GM19025 (cell line): ENCODE measurements around the gene KRTAP12-4.
"Not testable (repeated sequence)": the region's sequence is repeated elsewhere in the genome, so short reads cannot be mapped to it uniquely, and the experiment has no call there.

Experiments
- ATAC-seq: cut with Tn5 transposase; IDR thresholded peaks from one replicate; pipeline ENCODE4 v1.9.1; 2021; ENCODE audit warnings: mild to moderate bottlenecking, low read depth, moderate library complexity; ENCODE audit not compliant: unreplicated experiment

KRTAP12-4 gene

GRCh38 chr21:44637018-44637850 is 17.2 kb downstream of the KRTAP12-4 start, which contains the start of gene KRTAP10-10:
TSS of gene KRTAP10-10 (plus strand) at chr21:44637356. CDS start at chr21:44637418, 62 bp downstream.
- no peak for ATAC-seq

- ATAC-seq: no peak
Measured at GRCh38 chr21:44636209-44637017, 18.0 kb downstream of the KRTAP12-4 start.

GRCh38 chr21:44632067-44632466 is 22.4 kb downstream of the KRTAP12-4 start:
- no peak for ATAC-seq

GRCh38 chr21:44630440-44630839 is 24.0 kb downstream of the KRTAP12-4 start:
- ATAC-seq: no peak

- no peak for ATAC-seq
Measured at GRCh38 chr21:44628707-44629391, 25.6 kb downstream of the KRTAP12-4 start.

GRCh38 chr21:44627831-44628233 is 26.6 kb downstream of the KRTAP12-4 start:
- ATAC-seq: not testable (repeated sequence)

GRCh38 chr21:44627181-44627822 is 27.2 kb downstream of the KRTAP12-4 start:
- not testable (repeated sequence) for ATAC-seq

- no peak for ATAC-seq
Measured at GRCh38 chr21:44626673-44627143, 27.8 kb downstream of the KRTAP12-4 start, which contains the start of gene KRTAP10-9. TSS of gene KRTAP10-9 (plus strand) at chr21:44627093. CDS start at chr21:44627172, 79 bp downstream.

GRCh38 chr21:44626262-44626661 is 28.2 kb downstream of the KRTAP12-4 start:
- ATAC-seq: no peak

- ATAC-seq: no peak
Measured at GRCh38 chr21:44625756-44626155, 28.7 kb downstream of the KRTAP12-4 start.

GRCh38 chr21:44623575-44623974 is 30.9 kb downstream of the KRTAP12-4 start:
- ATAC-seq: no peak

- ATAC-seq: no peak
Measured at GRCh38 chr21:44619886-44620285, 34.6 kb downstream of the KRTAP12-4 start.

- ATAC-seq: no peak
Measured at GRCh38 chr21:44618909-44619308, 35.5 kb downstream of the KRTAP12-4 start.

GRCh38 chr21:44618504-44618903 is 36.0 kb downstream of the KRTAP12-4 start:
- no peak for ATAC-seq

GRCh38 chr21:44617071-44617501 is 37.4 kb downstream of the KRTAP12-4 start:
- ATAC-seq: no peak

GRCh38 chr21:44616591-44616926 is 37.9 kb downstream of the KRTAP12-4 start:
- no peak for ATAC-seq

GRCh38 chr21:44615911-44616590 is 38.4 kb downstream of the KRTAP12-4 start:
- ATAC-seq: no peak

- ATAC-seq: no peak
Measured at GRCh38 chr21:44615466-44615865, 39.0 kb downstream of the KRTAP12-4 start.

GRCh38 chr21:44614961-44615391 is 39.5 kb downstream of the KRTAP12-4 start:
- no peak for ATAC-seq
